Measurements from ENCODE around the gene COL24A1.

- TF ChIP-seq CTCF (IDR thresholded peaks at IDR 0.05) = no peak
- TF ChIP-seq EP300 (IDR thresholded peaks at IDR 0.05) = no peak
- TF ChIP-seq POLR2A (IDR thresholded peaks at IDR 0.05) = no peak
- no peak for TF ChIP-seq POLR2AphosphoS5 (IDR thresholded peaks at IDR 0.05)
These were observed 244.8 kb downstream of the COL24A1 start for GRCh38 chr1:85911742-85912141.

Data from upper lobe of left lung (tissue), 4 donors.